ENCODE measurements around the gene METTL5.

DNA sequence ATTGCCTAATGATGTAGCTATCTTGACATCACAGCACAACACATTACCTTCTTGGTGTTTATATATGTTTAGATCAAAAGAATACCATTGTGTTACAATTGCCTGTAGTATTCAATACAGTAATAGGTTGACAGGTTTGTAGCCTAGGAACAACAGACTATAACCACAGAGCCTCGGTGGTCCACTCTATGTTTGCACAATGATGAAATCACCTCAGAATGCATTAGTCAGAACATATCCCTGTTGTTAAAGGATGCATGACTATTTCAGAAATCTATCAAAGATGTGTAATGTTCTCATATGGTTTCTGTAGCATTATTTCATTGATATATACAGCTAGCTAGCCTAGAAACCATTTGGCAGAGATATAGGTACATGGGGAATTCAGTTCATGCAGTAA, 8.9 kb downstream of the METTL5 start:
- TF ChIP-seq, protein P1, sequence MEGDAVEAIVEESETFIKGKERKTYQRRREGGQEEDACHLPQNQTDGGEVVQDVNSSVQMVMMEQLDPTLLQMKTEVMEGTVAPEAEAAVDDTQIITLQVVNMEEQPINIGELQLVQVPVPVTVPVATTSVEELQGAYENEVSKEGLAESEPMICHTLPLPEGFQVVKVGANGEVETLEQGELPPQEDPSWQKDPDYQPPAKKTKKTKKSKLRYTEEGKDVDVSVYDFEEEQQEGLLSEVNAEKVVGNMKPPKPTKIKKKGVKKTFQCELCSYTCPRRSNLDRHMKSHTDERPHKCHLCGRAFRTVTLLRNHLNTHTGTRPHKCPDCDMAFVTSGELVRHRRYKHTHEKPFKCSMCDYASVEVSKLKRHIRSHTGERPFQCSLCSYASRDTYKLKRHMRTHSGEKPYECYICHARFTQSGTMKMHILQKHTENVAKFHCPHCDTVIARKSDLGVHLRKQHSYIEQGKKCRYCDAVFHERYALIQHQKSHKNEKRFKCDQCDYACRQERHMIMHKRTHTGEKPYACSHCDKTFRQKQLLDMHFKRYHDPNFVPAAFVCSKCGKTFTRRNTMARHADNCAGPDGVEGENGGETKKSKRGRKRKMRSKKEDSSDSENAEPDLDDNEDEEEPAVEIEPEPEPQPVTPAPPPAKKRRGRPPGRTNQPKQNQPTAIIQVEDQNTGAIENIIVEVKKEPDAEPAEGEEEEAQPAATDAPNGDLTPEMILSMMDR (IDR thresholded peaks at IDR 0.05) = no peak
- no peak for TF ChIP-seq EP300 (IDR thresholded peaks at IDR 0.05)
